ENCODE measurements around the gene PIK3R5.
A peak's percentile ranks its signal among the peaks of the same experiment; 100 is the strongest.
"Not testable (repeated sequence)": the region's sequence is repeated elsewhere in the genome, so short reads cannot be mapped to it uniquely, and the experiment has no call there.

PIK3R5 gene

GRCh38 chr17:8965394-8966168 lies at the start of gene PIK3R5:
TSS of gene PIK3R5 (minus strand) at chr17:8965707. CDS start at chr17:8911494, 54,213 bp downstream.
- no peak for DNase-seq (ENCODE audit: low read depth)

GRCh38 chr17:9011001-9011400 lies 45.5 kb upstream of the PIK3R5 start:
- no peak for DNase-seq (ENCODE audit: low read depth)

- DNase-seq (ENCODE audit: low read depth) = no peak
These were observed 44.2 kb upstream of the PIK3R5 start for GRCh38 chr17:9009737-9010136.

- no peak for DNase-seq (ENCODE audit: low read depth)
These were observed 43.6 kb upstream of the PIK3R5 start for GRCh38 chr17:9009096-9009495.

- no peak for DNase-seq (ENCODE audit: low read depth)
These were observed 41.7 kb upstream of the PIK3R5 start for GRCh38 chr17:9007052-9007714.

GRCh38 chr17:9006175-9006767 lies 40.8 kb upstream of the PIK3R5 start:
- no peak for DNase-seq (ENCODE audit: low read depth)

- no peak for DNase-seq (ENCODE audit: low read depth)
These were observed 39.4 kb upstream of the PIK3R5 start for GRCh38 chr17:9004961-9005285.

- DNase-seq (ENCODE audit: low read depth) = no peak
These were observed 38.8 kb upstream of the PIK3R5 start for GRCh38 chr17:9004132-9004960.

GRCh38 chr17:9003355-9004131 lies 38.0 kb upstream of the PIK3R5 start:
- no peak for DNase-seq (ENCODE audit: low read depth)

- DNase-seq (ENCODE audit: low read depth) = no peak
These were observed 37.3 kb upstream of the PIK3R5 start for GRCh38 chr17:9002606-9003354.

GRCh38 chr17:9002227-9002605 lies 36.7 kb upstream of the PIK3R5 start:
- DNase-seq (ENCODE audit: low read depth) = no peak

- DNase-seq (ENCODE audit: low read depth) = no peak
These were observed 36.1 kb upstream of the PIK3R5 start for GRCh38 chr17:9001559-9001958.

GRCh38 chr17:8997994-8998628 lies 32.6 kb upstream of the PIK3R5 start:
- DNase-seq (ENCODE audit: low read depth) = no peak

GRCh38 chr17:8995711-8996110 lies 30.2 kb upstream of the PIK3R5 start:
- DNase-seq (ENCODE audit: low read depth) = no peak

GRCh38 chr17:8994319-8994718 lies 28.8 kb upstream of the PIK3R5 start:
- DNase-seq (ENCODE audit: low read depth) = peak; percentile 32

- peak; percentile 47 for DNase-seq (ENCODE audit: low read depth)
These were observed 26.2 kb upstream of the PIK3R5 start for GRCh38 chr17:8991514-8992285.

GRCh38 chr17:8988263-8988935 lies 22.9 kb upstream of the PIK3R5 start:
- not testable (repeated sequence) for DNase-seq (ENCODE audit: low read depth)

GRCh38 chr17:8986295-8986694 lies 20.8 kb upstream of the PIK3R5 start:
- no peak for DNase-seq (ENCODE audit: low read depth)

- DNase-seq (ENCODE audit: low read depth) = no peak
These were observed 19.7 kb upstream of the PIK3R5 start for GRCh38 chr17:8985054-8985701.
